ENCODE results near the gene ATP2B2.

GRCh38 chr3:10280177-10280529 lies 225.2 kb downstream of the ATP2B2 start:
- TF ChIP-seq CTCF (IDR thresholded peaks at IDR 0.05): no peak
- TF ChIP-seq POLR2A (IDR thresholded peaks at IDR 0.05): no peak
